Testis (tissue), 3 donors: Measurements from ENCODE around the gene AGRN. TPM values are rescaled to one million over a fixed set of nuclear protein-coding genes. Genes with fewer than 3 reads are reported as not detected.

Experiments used
- DNase-seq: peaks from one replicate; pipeline ENCODE4 v3.0.0-alpha.2; 2019
- H3K27ac ChIP-seq, 2 donors: fragments of 200-600 bp; sonication (generic); one replicate each; pipeline ENCODE4 v1.5.1; 2019
- H3K27me3 ChIP-seq: fragments of 200-600 bp; sonication (generic); one replicate; pipeline ENCODE4 v1.5.1; 2019
- H3K36me3 ChIP-seq: fragments of 200-600 bp; sonication (generic); one replicate; pipeline ENCODE4 v1.5.1; 2017; ENCODE audit warnings: low read depth; ENCODE audit errors: missing control alignments
- H3K4me1 ChIP-seq: fragments of 200-600 bp; sonication (generic); one replicate; pipeline ENCODE4 v1.5.1; 2019
- H3K4me3 ChIP-seq, 2 donors: fragments of 200-600 bp; sonication (generic); one replicate each; pipeline ENCODE4 v1.5.1; 2017 to 2019
- H3K9me3 ChIP-seq: fragments of 200-600 bp; sonication (generic); one replicate; pipeline ENCODE4 v1.5.1; 2017
- CTCF ChIP-seq, 3 experiments: fragments of 450-650 bp in 2 of 3; fragments of 200-600 bp in 1 of 3; sonication (generic) in 1 of 3; IDR thresholded peaks; one replicate each; pipeline ENCODE4 v1.5.1; 2016 to 2019; ENCODE audit warnings: antibody characterized with exemption in 3 of 3, mild to moderate bottlenecking in 2 of 3, moderate library complexity in 1 of 3
- POLR2A ChIP-seq: fragments of 450-650 bp; IDR thresholded peaks from one replicate; pipeline ENCODE4 v1.6.1; 2017; ENCODE audit warnings: antibody characterized with exemption, mild to moderate bottlenecking, moderate library complexity
- WGBS, 2 donors: methylation state at CpG; one replicate each; pipeline ENCODE4 v1.1.5; 2018; 5-methylcytosine and 5-hydroxymethylcytosine counted together
- intact Hi-C: fragments of 100-400 bp; cut with DNase I; formaldehyde crosslinking; loops from one replicate; pipeline ENCODE4 v1.15.1; 2023; ENCODE audit warnings: low total_unique reads
- polyA plus RNA-seq: library from polyadenylated mRNA; stranded (reverse); fragments of 350-450 nt; fragmentation: Illumina TruSeq; extraction: RNeasy Lipid Tissue Mini Kit (QIAGEN cat#74804); gene quantifications from one replicate; pipeline ENCODE4 v1.2.3, GENCODE V29; 2014; ENCODE audit warnings: low read depth, low replicate concordance; ENCODE audit not compliant: insufficient read depth
- total RNA-seq, 2 donors: library from RNA; depleted of rRNA; stranded (reverse); fragments of >200 nt; gene quantifications; one replicate each; pipeline ENCODE4 v1.2.3, GENCODE V29; 2016

The AGRN gene
- total and polyA plus RNA-seq, 3 donors from 2014 or later = 48.9 to 108 (median 99.4) TPM

DNA sequence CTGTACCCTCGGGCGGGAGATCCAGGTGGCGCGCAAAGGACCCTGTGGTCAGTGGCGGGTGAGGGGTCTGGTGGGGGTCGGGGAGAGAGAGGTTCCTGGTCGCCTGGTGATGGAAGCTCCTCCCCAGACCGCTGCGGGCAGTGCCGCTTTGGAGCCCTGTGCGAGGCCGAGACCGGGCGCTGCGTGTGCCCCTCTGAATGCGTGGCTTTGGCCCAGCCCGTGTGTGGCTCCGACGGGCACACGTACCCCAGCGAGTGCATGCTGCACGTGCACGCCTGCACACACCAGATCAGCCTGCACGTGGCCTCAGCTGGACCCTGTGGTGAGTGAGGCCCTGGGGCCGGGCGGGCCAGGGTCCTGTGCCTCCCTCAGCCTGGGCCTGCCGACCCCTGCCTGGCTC, 23.5 kb downstream of the AGRN start:
- intact Hi-C loops = no loop called here
- H3K36me3 ChIP-seq = no peaks in the 10 kb centered on the region
- DNase-seq = no peak
- no peak overlapping the region for H3K27ac ChIP-seq
- no peak overlapping the region for H3K4me3 ChIP-seq
- peaks cover 12% of the 10 kb centered on the region for H3K4me1 ChIP-seq
- WGBS, 2 donors = 96 to 100% methylated on average over 12 to 26 of the region's 27 CpGs
- no peaks in the 10 kb centered on the region for H3K9me3 ChIP-seq
- H3K27me3 ChIP-seq = no peaks in the 10 kb centered on the region
- no peak for TF ChIP-seq CTCF (IDR thresholded peaks at IDR 0.05)

DNA sequence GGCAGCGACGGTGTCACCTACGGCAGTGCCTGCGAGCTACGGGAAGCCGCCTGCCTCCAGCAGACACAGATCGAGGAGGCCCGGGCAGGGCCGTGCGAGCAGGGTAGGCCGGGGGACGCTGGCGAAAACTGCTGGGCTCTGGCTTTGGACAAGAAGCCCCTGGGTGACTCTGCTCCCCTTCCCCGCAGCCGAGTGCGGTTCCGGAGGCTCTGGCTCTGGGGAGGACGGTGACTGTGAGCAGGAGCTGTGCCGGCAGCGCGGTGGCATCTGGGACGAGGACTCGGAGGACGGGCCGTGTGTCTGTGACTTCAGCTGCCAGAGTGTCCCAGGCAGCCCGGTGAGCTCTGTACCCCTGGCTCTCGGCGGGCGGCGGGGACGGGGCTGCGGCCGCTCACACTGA, 24.0 kb downstream of the AGRN start:
- TF ChIP-seq POLR2A (no peak), CTCF (IDR thresholded peaks at IDR 0.05) (no peak)
- intact Hi-C loops = no loop called here

DNA sequence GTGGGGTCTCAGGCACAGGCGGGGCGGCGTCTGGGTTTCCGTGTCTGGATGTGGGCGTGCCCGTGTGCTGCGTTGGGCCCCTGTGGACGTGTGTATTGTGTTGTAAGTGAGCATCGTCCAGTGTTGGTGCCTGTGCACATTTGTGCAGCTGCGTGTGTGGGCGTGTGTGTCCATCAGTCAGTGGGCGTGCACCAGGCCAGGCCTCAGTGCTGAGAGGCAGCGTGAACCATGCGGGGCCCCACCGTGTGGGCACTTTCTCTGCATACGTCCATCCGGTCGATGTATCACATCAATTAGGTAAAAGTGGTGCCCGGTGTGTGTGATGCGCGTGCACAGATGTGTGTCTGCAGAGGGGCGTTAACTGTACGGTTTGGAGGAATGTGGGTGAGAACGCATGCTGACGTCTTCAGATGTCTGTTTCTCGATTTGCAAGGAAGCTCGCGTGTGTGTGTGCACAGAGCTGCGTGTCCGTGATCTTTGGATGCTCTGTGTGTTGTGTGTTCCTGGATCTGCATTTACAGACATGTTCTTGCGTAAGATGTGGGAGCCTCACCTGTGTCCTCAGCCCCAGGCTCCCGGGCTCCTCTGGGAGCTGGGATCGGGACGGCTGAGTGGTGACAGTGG, 24.6 kb downstream of the AGRN start:
- Histone ChIP-seq H3K4me3 (no peak overlapping the region), H3K27me3 (no peaks in the 10 kb centered on the region), H3K9me3 (no peaks in the 10 kb centered on the region), H3K27ac (no peak overlapping the region), H3K4me1 (peaks cover 10% of the 10 kb centered on the region), H3K36me3 (no peaks in the 10 kb centered on the region)
- intact Hi-C loops = no loop called here
- DNase-seq = no peak
- TF ChIP-seq CTCF (IDR thresholded peaks at IDR 0.05) (no peak), POLR2A (no peak)
- 93 to 95% methylated on average over 15 to 34 of the region's 34 CpGs for WGBS, 2 donors

More for the DNA sequence above, 24.0 kb downstream of the AGRN start:
- no peak for DNase-seq
- Histone ChIP-seq H3K4me1 (peaks cover 12% of the 10 kb centered on the region), H3K27me3 (no peaks in the 10 kb centered on the region), H3K9me3 (no peaks in the 10 kb centered on the region), H3K27ac (no peak overlapping the region), H3K36me3 (no peaks in the 10 kb centered on the region), H3K4me3 (no peak overlapping the region)
- 97 to 99% methylated on average over 22 to 31 of the region's 33 CpGs for whole genome bisulfite sequencing, 2 donors

DNA sequence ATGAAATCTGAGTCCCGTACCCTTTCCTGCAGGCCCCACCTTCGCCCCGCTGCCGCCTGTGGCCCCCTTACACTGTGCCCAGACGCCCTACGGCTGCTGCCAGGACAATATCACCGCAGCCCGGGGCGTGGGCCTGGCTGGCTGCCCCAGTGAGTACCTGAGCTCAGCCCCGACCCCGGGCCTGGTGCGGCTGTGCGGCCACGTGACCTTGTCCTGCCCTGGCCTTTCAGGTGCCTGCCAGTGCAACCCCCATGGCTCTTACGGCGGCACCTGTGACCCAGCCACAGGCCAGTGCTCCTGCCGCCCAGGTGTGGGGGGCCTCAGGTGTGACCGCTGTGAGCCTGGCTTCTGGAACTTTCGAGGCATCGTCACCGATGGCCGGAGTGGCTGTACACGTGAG, 25.2 kb downstream of the AGRN start:
- Histone ChIP-seq H3K9me3 (no peaks in the 10 kb centered on the region), H3K27me3 (no peaks in the 10 kb centered on the region), H3K4me1 (peaks cover 5% of the 10 kb centered on the region), H3K27ac (no peak overlapping the region), H3K36me3 (no peaks in the 10 kb centered on the region), H3K4me3 (no peak overlapping the region)
- no peak for TF ChIP-seq POLR2A
- TF ChIP-seq CTCF (IDR thresholded peaks at IDR 0.05) = no peak
- 97 to 100% methylated on average over 5 to 23 of the region's 23 CpGs for WGBS, 2 donors
- intact Hi-C loops = no loop called here
- DNase-seq = no peak

GRCh38 chr1:1046243-1046642, 26.3 kb downstream of the AGRN start:
- intact Hi-C loops = no loop called here
- 92 to 93% methylated on average over 5 to 20 of the region's 20 CpGs for WGBS, 2 donors

More at GRCh38 chr1:1046243-1046642, 26.3 kb downstream of the AGRN start:
- H3K4me1 ChIP-seq = no peaks in the 10 kb centered on the region
- no peak for DNase-seq
- H3K27me3 ChIP-seq = no peaks in the 10 kb centered on the region
- H3K4me3 ChIP-seq = no peak overlapping the region
- H3K27ac ChIP-seq = no peak overlapping the region
- H3K9me3 ChIP-seq = no peaks in the 10 kb centered on the region
- H3K36me3 ChIP-seq = no peaks in the 10 kb centered on the region
- no peak for TF ChIP-seq CTCF (IDR thresholded peaks at IDR 0.05)
- TF ChIP-seq POLR2A = no peak
